ENCODE measurements around the gene GAREM1.

DNA sequence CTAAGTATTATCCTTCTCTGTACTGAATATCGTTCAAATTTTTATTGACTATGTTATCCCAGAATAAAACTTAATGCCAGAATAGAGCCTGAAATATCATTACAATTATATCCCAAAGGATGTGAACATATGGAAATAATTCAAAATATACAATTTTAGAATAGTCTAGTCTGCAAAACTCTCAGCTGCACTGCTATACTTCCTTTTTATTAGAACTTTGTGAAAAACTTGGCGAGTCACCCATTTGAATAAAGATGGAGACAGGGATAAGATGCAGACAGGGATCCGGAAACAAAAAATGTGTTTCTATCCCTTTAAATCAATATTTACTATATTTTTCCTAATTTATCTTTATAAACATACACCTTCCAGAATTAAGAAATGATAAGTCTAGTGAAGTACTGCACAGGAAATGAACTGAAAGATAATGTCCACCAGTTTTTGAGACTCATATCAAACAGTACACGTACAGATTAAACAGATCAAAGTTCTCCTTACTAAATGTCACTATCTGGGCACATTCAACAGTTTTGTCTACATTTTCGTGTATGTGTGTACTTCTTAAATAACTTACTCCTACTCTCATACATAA is 173.0 kb downstream of the GAREM1 start:
- TF ChIP-seq POLR2A (IDR thresholded peaks at IDR 0.05) = no peak
- TF ChIP-seq CTCF (IDR thresholded peaks at IDR 0.05) = no peak

All from Peyer's patch (tissue), 4 donors.